ENCODE measurements around the gene AUH. TPM values are rescaled to one million over a fixed set of nuclear protein-coding genes. Genes with fewer than 3 reads are reported as not detected.
"Not testable (repeated sequence)": the region's sequence is repeated elsewhere in the genome, so short reads cannot be mapped to it uniquely, and the experiment has no call there.

AUH gene
- 4.3 TPM for polyA plus RNA-seq (2013, experiment 1 of 2; ENCODE audit: insufficient read length)
- 4.8 TPM for polyA plus RNA-seq (2013, experiment 2 of 2; ENCODE audit: insufficient read length)

- peak; percentile 78 for DNase-seq
These were observed at the start of gene AUH for GRCh38 chr9:91361291-91362050. Gene AUH, minus strand, starts transcription at chr9:91361918. Its CDS starts 29 bp downstream, at chr9:91361889.

GRCh38 chr9:91411096-91411771 is 49.5 kb upstream of the AUH start:
- peak; percentile 20 for DNase-seq

GRCh38 chr9:91410161-91410560 is 48.4 kb upstream of the AUH start:
- DNase-seq: no peak

- DNase-seq: no peak
These were observed 46.8 kb upstream of the AUH start for GRCh38 chr9:91408475-91408874.

GRCh38 chr9:91407580-91408318 is 46.0 kb upstream of the AUH start:
- DNase-seq: no peak

- DNase-seq: no peak
These were observed 43.8 kb upstream of the AUH start for GRCh38 chr9:91405343-91406077.

- DNase-seq: no peak
These were observed 42.2 kb upstream of the AUH start for GRCh38 chr9:91403665-91404543.

- DNase-seq: no peak
These were observed 37.2 kb upstream of the AUH start for GRCh38 chr9:91398926-91399325.

- peak; percentile 94 for DNase-seq
These were observed 34.1 kb upstream of the AUH start for GRCh38 chr9:91395553-91396471.

GRCh38 chr9:91395106-91395552 is 33.4 kb upstream of the AUH start:
- peak; percentile 26 for DNase-seq

GRCh38 chr9:91393826-91394225 is 32.1 kb upstream of the AUH start:
- DNase-seq: no peak

- DNase-seq: no peak
These were observed 30.7 kb upstream of the AUH start for GRCh38 chr9:91392435-91392834.

GRCh38 chr9:91391818-91392217 is 30.1 kb upstream of the AUH start:
- DNase-seq: no peak

- peak; percentile 37 for DNase-seq
These were observed 29.7 kb upstream of the AUH start for GRCh38 chr9:91391412-91391811.

GRCh38 chr9:91389686-91390085 is 28.0 kb upstream of the AUH start:
- not testable (repeated sequence) for DNase-seq

- DNase-seq: no peak
These were observed 25.0 kb upstream of the AUH start for GRCh38 chr9:91386765-91387164.

- DNase-seq: no peak
These were observed 23.2 kb upstream of the AUH start for GRCh38 chr9:91384954-91385353.

GRCh38 chr9:91383577-91383976 is 21.9 kb upstream of the AUH start:
- DNase-seq: no peak

GRCh38 chr9:91382298-91382697 is 20.6 kb upstream of the AUH start:
- no peak for DNase-seq

- DNase-seq: peak; percentile 16
These were observed 17.7 kb upstream of the AUH start for GRCh38 chr9:91379426-91379825.
